Left forelimb (tissue), 1 donor: Measurements from ENCODE around the gene BICD1.

Source experiments
- DNase-seq: peaks from one replicate; pipeline ENCODE4 v3.0.0-alpha.2; 2018; ENCODE audit warnings: low spot score

The BICD1 gene

DNA sequence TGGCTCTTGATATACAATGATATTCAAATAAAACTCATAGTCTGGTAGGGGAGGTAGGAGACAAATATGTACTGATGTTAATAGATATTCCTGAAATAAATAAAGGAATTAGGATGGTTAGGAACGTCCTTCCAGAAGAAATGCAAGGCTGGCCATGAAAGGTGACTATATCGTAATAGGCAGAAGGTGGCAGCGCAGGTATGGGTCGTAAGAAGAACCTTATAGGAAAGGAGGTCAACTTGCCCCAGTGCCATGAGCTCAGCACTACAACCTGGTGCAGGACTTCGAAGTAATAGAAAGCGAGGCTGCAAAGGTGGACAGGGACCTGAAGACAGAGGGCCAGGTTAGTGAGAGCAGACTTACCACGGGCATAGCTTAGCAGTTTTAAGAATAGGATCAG, 237.4 kb downstream of the BICD1 start:
- DNase-seq = no peak

DNA sequence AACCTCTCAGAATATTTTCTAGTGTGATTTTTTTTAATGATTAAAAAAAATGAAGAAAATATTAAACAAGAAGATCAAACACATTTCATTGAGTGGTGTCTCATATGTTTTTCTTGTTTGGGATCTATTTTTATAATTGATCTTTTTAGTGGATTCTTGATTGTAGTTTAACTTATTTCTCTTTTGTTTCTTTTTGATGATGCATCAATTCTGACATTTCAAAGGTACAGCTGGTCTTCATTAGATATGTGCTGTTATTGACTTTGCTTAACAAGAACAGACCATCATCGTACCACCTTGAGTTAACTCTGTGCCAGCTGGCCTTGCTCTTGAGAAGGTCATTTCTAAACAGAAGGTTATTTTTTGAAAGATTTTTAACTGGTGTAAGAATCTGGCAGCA, 246.9 kb downstream of the BICD1 start:
- DNase-seq = no peak

DNA sequence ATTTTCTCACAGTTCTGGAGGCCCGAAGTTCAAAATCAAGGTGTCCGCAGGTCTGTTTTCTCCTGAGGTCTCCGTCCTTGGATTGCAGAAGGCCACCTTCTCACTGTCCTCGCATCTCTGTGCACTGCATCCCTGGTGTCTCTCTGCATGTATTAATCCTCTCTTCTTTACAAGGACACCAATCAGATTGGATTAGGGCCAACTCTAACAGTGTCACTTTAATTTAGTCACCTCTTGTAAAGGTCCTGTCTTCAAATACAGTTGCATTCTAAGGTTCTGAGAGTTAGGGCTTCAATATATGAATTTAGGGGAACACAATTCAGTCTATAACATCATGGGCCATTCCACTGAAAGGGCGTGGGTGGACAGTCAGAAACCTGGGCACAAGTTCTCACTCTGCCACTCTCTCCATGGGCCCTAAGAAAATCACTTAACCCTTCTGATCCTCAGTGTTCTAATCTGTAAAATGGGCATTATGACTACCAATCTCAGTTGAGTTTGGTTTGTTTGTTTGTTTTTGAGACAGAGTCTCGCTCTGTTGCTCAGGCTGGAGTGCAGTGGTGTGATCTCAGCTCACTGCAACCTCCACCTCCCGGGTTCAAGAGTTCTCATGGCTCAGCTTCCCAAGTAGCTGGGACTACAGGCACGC, 251.1 kb downstream of the BICD1 start:
- no peak for DNase-seq

DNA sequence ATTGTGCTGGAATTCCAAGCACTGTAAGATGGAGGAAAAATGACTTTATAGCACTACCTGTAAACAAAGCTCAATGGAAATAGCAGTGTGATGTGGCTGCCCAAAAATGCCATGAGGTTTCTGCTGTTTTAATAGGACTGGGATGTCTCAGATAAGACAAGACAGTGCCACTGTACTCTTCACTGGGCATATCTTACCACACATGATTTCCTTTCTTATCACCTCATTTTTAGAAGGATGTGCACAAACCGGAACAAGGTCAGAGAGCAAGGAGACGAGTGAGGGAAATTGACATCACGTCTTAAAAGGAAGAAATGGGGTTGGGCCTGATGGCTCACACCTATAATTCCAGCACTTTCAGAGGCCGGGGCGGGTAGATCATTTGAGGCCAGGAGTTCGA, 254.3 kb downstream of the BICD1 start:
- DNase-seq = no peak

DNA sequence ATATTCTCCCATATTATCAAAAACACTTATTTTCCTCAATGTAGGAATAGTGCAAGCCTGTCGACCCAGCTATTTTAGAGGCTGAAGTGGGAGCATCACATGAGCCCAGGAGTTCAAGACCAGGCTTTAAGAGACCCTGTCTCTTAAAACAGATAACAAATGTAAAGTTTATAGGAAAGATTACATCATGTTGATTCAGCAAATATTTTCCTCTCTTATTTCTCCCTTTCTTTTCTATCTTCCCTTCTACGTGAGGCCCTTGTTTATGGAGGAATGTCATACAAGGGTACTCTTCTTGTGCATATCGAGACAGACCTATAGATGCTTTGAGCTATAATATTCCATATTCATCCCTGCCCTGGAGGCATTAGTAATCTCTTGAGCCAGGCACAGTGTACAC, 256.2 kb downstream of the BICD1 start:
- no peak for DNase-seq

DNA sequence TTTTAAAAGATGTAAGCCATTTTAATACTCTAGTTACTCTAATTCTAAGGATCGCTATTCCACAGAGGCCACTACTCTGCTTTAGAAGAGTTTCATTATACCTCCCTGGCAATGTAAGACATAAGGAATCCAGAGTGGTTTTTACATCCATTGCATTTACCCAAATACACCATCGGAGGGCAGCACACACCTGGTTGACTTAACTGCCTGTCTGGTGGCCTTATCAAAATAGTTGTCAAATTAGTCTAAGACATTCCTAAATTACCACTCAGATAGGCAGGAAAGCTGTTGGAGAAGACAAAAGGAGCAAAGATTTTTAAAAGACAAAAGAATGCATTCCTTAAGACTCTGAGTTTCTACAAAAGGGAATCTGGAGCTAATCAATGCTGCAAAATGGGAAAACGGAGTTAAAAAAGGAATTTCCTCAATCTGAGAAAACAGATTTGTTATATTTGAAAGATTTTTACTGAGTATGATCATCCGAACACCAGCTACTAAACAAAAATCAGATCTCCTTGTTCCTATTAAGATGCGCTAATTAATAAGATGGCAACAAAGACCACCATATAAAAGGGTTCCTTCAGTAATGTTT, 258.9 kb downstream of the BICD1 start:
- DNase-seq = no peak

DNA sequence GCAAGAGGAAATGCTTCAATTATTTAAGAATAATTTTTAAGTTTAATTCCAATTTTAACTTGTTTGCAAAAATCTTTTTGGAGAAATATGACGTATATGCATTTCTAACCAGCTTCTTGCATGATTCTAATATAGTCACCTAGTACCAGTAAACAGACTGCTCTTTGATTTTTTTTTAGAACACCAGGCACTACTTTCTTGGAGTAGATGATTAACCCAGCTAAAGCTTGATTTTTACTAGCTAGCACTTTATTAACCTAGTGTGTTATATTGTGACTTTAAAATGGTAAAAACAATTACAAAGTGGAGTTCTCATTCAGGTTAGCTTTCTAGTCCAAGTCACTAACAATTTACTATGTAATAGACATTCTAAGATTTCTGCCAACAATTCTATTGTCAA, 260.1 kb downstream of the BICD1 start:
- DNase-seq = no peak

DNA sequence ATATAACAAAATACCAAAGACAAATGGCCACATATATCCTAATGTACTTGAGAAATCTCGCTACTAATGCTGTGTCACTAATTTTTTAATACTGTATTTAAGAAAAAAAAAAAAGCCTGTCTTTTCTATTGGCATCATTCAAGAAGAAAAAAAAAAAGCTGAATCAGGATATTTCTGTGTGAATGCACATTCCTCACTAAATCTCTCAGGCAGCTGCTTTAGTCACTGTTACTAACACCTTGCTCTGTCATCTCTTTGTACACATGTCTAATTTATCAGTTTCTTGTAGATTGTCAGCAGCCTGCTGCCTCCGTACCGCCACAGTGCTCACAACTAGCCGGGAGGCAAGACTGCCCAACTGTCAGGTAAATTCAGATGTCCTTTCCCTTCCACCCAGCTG, 260.7 kb downstream of the BICD1 start:
- no peak for DNase-seq

DNA sequence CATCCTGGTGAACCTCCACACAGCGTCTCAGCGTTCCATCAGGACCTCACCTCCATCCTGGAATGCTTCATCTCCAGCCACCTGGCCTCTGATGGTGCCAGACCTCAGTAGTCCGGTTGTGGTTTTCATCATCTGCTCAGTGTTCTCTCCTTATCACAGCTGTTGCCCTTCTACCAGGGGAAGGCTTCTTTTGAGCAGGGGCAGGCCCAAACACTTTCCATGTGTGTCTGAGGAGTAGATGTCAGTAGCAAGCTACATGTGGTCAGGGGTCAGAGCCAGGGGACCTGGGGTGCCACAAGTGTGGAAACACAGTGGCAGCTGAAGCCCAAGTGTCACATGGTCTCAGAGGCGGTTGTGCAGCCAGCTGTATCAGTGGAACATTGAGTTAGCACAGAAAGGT, 262.6 kb downstream of the BICD1 start:
- DNase-seq = no peak

DNA sequence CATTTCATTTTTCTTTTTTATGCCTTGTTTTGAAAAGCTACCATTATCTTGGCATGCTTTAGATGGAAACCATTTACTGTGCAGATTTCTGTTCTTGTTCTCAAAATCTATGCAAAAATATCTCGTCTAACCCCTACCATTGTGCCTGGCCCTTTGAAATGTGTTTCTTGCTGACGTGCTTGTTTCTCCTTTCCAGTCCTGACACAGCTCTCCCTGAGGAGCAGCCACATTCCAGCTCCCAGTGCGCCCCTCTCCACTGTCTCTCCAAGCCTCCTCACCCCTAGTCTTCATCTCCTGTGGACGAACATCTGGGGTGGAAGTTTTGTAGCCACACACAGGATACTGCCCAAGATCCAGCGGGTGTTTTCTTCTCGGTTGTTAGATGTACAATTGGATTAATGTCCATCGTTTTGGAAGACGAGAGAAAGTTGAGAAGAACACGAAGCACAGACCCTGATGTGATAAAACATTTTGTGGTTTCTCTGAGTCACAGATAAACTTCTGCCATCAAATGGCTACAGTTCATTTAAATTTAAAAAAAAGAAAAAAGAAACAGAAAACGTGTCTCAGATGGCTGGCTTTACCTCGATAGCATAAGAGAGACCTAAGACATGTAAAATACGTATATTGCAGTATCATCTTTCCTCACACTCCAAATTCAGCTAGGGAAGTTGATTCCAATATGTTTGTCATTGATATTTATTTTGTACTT, 270.9 kb downstream of the BICD1 start:
- no peak for DNase-seq

DNA sequence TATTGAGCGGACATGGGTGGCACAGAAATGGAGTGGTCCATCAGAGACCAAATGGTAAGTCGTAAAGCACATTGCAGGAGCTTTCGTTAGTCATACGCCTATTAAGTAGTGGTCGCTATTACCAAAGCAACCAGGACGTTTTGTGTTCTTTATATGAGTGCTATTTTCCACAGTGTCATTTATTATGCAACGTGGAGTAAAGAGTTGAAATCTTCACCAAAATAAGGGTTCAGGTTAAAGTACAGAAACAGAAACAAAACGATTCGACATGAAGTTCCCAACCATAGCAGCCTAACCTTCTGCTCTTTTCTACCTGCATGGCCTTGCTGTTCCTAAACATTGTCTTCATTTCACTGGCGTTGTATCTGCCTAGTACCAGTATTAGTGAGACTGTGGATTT, 272.6 kb downstream of the BICD1 start:
- DNase-seq = no peak

DNA sequence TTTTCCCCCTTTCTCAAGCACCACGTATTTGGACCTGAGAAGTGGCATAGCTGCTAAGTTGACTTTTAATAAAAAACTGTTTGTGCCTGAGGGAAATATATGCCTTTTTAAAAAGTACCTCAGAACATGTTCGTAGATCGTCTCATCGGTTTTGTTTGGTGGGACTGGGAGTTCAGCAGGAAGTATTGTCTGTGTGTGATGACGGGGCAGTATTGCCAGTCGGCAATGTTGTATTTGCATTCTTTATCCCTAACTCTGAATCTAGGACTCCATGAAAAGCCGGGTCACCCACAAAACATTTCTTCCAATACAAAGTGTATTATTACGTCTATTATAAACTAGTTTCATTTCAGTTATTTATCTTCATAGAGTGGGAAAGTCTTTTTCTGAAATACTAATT, 273.0 kb downstream of the BICD1 start:
- DNase-seq = no peak

DNA sequence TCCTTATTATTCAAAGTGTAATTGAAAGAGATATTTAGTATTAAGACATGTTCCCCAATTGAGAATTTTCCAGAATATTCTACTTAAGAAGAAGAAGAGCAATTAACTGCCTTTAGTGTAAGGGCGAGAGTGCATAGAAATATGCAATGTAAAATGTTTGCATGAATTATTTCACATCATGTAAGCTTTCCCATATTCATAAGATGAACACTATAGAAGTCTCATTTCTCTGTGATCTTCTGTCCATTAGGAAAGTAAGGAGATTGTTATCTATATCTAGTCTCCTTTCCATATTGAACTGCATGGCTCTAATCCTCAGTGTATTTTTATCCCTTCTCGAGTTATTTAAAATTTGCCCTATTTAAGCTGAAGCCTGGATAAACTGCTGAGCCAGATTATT, 275.6 kb downstream of the BICD1 start:
- no peak for DNase-seq

DNA sequence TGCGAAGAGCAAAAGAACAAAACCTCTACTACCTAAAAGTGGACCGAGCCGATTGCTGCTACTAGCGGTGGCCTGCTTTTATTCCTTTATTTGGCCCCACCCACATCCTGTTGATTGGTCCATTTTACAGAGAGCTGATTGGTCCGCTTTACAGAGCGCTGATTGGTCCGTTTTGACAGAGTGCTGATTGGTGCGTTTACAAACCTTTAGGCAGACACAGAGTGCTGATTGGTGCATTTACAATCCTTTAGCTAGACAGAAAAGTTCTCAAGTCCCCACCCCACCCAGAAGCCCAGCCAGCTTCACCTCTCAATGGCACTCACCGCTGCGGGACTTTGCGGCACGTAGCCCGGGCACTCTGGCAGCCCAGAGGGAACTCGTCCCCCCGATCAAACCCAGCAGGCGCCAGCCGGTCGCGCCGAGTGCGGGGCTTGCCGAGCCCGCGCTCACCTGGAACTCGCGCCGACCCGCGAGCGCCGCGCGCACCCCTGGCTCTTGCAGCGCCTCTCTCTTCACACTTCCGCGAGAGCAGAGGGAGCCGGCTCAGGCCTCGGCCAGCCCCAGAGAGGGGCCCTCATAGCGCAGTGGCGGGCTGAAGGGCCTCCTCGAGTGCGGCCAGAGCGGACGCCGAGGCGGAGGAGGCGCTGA, 284.0 kb downstream of the BICD1 start:
- DNase-seq = no peak

DNA sequence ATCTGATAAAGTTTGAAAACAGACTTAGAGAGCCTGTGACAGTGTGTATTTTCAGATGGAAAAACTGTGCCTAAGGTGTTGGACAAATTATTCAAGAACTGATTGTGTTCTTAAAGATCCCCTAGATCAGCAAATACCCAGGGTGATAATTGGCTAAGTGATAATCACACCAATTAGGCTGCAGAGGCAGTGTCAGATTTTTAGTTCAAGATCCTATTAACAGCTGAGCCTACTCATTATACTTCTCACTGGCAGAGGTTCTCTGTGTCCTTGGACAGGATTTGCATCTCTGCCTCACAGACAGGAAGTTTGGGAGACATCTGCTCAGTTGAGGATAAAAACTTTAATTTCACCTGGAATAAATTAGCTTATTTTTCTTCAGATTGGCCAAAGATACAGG, 288.4 kb downstream of the BICD1 start:
- no peak for DNase-seq

DNA sequence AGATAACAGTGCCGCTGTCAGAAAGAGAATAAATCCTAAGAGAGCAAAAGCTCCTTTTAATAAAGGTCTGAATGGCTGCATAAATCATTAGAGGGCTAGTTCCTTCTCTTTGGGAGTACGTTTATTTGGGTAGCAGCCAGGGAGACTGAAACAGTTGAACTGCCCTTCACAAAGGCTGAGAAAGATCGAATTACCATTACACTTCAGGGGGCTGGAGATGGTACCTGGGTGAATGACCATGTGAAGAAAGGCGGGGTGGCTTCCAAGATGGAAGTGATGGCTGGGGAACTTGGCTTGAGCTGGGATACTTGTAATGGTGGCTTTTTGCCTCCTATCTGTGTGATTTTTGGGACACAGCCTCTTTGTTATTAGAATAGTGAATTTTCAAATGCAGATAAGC, 291.0 kb downstream of the BICD1 start:
- no peak for DNase-seq

DNA sequence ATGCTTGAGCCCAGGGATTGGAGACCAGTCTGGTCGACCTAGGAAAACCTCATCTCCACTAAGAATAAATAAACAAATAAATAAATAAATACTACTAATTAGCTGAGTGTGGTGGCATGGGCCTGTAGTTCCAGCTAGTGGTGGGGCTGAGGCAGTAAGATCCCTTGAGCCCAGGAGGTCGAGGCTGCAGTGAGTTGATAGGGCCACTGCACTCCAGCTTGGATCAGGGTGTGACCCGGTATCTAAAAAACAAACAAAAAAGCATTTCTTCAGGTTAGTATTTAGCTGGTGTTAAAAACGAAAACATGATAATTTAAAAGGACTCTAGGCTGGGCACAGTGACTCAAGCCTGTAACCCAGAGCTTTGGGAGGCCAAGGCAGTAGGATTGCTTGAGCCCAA, 291.5 kb downstream of the BICD1 start:
- DNase-seq = no peak

DNA sequence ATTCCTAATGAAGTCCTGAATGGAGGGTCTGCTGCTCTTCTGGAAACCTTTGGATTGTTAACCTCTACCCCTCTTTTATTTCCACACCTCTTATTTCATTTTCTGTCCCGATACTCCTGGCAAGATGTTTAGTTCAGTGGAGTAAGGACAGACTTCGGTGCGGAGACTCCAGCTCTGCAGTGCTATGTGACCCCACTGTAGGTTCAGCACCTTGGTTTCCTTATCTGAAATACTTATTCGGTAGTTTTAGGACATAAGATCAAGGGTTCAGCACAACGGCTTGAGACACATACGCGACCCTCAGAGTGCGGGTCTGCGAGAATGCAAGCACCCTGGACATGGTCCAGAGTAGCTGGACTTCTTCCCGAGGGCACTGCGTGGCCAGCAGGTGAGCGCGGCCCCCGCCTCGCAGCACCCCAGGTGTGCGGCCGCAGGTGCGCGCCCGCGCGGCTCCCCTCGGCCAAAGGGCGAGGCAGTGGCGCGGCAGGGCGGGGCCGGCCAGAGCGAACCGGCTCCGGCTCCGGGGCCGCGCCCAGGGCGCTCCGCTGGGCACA, 292.2 kb downstream of the BICD1 start:
- DNase-seq = no peak

DNA sequence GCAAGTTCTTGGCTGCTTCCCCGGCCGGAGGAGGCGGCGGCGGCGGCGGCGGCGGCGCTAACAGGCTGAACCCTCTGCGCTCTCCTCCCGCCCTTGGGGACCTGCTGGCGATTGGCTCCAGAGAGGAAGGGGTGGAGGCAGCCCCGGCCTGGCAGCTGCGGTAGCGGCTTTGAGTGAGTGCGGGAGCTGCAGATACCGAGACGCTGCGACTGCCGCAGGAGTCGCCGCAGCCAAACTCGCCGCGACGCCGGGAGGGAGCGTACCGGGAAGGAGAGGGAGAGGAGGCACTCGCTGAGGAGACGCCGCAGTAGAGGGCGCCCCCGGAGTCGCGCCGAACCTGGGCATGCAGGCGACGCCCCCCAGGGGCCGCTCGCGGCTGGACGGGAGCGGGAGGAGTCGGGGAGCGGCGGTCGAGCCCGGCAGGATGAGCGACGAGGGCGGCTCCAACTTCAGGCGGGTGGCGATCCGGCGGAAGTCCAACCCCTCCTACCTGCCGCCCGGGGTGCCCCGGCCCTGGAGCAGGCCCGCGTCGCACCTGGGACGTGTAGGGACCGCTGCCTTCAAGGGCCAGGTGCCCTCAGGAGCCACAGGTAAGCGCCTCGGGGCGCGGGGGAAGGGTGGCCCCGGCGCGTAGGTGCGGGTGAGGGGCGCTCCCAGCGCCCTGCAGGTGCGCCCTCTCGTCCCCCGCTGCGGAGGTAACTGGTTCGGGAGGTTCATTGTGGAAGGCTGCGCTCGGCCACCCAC, 292.9 kb downstream of the BICD1 start, which contains the start of gene FGD4:
FGD4 (plus strand) TSS at position 189 of the 744 bp plus-strand sequence.
- DNase-seq = peak; percentile 84

DNA sequence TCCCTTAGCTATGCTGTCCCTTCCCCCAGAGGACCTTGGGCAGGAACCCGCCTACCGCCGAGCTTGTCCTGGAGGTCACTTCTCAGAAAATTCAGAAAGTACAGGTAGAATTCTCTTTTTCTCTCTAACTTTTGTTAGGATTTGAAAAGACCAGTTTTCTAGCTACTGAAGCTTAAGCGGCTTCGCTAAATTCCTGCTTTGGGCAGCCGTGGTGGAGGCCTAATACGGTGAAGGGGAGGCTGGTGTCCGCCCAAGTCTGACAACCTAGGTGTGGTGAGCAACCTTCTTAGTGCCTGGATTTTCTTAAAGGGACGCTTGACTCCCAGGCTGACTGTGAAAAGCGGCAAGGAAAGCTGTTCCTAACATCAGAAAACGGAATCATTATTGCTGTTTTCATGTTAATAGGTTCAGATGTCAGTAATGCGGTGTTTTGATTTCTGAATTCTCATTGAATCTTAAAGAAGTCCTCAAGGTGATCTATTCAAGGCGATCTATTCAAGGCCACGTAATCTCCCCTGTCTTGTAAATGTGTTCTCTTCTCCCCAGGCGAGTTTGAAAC, 293.5 kb downstream of the BICD1 start:
- no peak for DNase-seq

DNA sequence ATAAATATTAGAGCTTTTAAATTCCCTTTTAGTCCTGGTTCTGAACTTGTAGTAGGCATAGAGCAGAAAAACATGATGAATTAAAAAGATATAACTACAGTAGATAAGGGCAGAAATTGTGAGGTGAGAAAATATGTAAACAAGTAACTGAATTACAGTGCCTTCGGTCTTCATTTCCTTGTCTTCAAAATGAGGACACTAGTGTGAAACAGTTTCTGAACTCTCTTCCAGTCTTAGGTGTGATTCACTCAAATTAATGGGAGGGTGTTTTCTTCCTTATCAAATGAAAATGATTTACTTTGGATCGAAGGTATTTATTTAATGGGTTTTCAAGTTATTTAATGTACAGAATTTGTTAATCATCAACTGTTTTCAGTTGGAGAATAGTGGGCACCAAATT, 294.2 kb downstream of the BICD1 start:
- DNase-seq = no peak

DNA sequence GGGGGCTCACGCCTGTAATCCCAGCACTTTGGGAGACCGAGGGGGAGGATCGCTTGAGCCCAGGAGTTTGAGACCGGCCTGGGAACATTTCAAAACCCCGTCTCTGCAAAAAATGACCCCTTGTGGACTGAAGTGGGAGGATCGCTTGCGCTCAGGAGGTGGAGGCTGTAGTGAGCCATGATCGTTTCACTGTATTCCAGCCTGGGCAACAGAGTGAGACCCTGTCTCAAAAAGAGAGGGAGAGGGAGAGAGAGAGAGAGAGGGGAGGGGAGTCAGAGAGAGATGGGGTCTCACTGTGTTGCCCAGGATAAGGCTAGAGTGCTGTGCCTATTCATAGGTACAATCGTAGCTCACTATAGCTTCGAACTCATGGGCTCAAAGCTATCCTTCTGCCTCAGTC, 295.5 kb downstream of the BICD1 start:
- no peak for DNase-seq
